Measurements from ENCODE around the gene GLYATL1. TPM values are rescaled to one million over a fixed set of nuclear protein-coding genes. Genes with fewer than 3 reads are reported as not detected.

Gene GLYATL1
- total RNA-seq = not detected
- polyA plus RNA-seq = under 1 TPM in 1 of 2 donors, not detected in 1; 0.06 TPM
- long read RNA-seq, donor 1 = 0 reads
- long read RNA-seq, donor 2 = 0 reads
- long read RNA-seq, donor 3 = 0 reads

DNA sequence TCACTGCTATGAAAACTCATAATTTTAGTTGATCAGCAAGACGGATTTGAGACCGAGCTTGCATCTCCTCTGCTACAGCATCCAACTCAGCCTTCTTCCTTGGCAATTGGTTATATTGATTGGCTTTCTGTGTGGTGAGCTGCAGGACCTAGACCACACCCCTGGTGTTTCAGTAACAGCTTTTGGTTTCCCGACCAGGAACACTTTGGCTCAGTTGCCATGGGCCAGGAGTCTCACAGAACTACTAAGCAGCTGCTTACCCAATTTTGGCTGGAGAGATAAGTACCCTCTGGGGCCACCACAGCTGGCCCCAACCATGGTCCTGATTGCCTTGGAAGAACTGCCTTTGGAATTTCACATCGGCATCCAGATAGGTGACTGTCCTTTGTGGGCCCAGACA is at the start of gene GLYATL1:
GLYATL1 (plus strand) TSS at position 212 of the 400 bp plus-strand sequence. CDS start 7,600 bp downstream, outside the sequence.
- no peak for DNase-seq
- no peak for TF ChIP-seq CTCF (IDR thresholded peaks at IDR 0.05)
- intact Hi-C loops (cut with DNase I) = no loop called here

GRCh38 chr11:58893899-58894298 is 45.4 kb upstream of the GLYATL1 start:
- DNase-seq (no peak), ATAC-seq (no peak)
- Histone ChIP-seq H3K27ac (no peak overlapping the region), H3K4me3 (no peak overlapping the region), H3K9me3 (no peaks in the 10 kb centered on the region), H3K27me3 (peaks cover 0 to 4% (median 0%) of the 10 kb centered on the region in 7 donors), H3K4me1 (no peaks in the 10 kb centered on the region), H3K36me3 (no peaks in the 10 kb centered on the region)
- TF ChIP-seq CTCF (IDR thresholded peaks at IDR 0.05) = no peak
- intact Hi-C loops (cut with DNase I) = no loop called here
- whole genome bisulfite sequencing, 2 donors = 71 to 74% methylated on average over 2 of the region's 2 CpGs

More for the DNA sequence above, at the start of gene GLYATL1:
- Histone ChIP-seq H3K4me3 (no peak within 1 kb of the TSS), H3K9me3 (no peaks in the 10 kb centered on the region), H3K27me3 (peaks cover 0 to 4% (median 0%) of the 10 kb centered on the region in 7 donors), H3K4me1 (no peaks in the 10 kb centered on the region), H3K36me3 (no peaks in the 10 kb centered on the region), H3K27ac (no peak within 1 kb of the TSS)
- ATAC-seq = no peak
- WGBS, 2 donors = 79 to 82% methylated on average over 4 of the region's 4 CpGs

- 35 to 43% methylated on average over 1 of the region's 1 CpG for WGBS, 2 donors
- peaks cover 0 to 40% (median 25%) of the 10 kb centered on the region in 7 donors for H3K27me3 ChIP-seq
- H3K4me3 ChIP-seq = no peak overlapping the region
- H3K9me3 ChIP-seq = no peaks in the 10 kb centered on the region
- intact Hi-C loops (cut with DNase I) = no loop called here
- peak in 4 of 8 donors; percentile 30 to 42 (median 32) for ATAC-seq
- no peak overlapping the region for H3K27ac ChIP-seq
- H3K4me1 ChIP-seq = no peaks in the 10 kb centered on the region
- H3K36me3 ChIP-seq = no peaks in the 10 kb centered on the region
- DNase-seq = no peak
- no peak for TF ChIP-seq CTCF (IDR thresholded peaks at IDR 0.05)
These were observed 41.2 kb upstream of the GLYATL1 start for GRCh38 chr11:58898106-58898505.

DNA sequence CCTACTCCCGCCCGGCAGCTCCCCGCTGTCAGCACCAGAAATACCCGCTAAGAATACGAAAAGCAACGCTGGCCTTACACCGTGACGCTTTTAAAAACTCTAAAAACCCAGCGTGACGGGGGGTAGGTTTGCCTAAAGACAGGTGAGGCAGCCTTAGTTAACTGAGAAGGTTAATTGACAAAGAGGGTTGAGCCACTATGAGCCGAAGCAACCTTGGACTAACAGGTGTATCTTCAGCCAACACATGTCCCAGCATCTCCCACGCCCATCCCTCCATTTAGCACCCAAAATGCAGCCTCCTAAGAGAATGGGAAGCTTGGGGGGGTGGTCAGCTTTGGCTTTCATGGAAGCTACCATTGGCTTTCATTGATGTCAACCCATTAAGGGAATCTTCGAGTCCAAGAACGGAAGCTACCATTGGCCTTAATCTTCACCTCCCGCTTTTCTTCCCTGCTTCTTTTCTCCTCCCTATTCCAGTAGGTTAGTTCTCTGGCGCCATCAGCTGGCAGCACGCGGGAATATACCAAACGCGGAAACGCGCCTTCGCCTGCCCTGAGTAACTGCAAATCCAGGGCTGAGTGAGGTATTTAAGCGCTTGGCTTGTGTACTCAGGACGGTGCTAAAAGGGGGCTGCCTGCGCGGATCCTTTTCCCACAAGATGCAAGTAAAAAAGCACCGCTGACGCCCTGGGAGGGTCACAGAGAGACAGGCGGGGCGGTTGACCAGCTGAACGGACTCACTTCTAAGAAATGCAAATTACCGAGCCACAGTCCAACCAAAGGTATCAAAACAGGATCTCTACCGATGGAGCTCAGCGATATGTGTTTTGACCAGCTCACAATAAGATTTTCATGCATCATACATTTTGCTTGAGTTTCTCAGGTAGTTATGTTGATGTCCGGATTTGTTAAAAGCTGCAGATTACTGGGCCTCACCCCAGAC is 38.5 kb upstream of the GLYATL1 start:
- Histone ChIP-seq H3K36me3 (no peaks in the 10 kb centered on the region), H3K4me1 (peaks cover 0 to 9% (median 0%) of the 10 kb centered on the region in 9 donors), H3K4me3 (no peak overlapping the region), H3K27ac (no peak overlapping the region), H3K9me3 (no peaks in the 10 kb centered on the region), H3K27me3 (peaks cover 0 to 67% (median 50%) of the 10 kb centered on the region in 7 donors)
- peak in 8 of 9 donors; percentile 19 to 58 (median 50) for TF ChIP-seq CTCF (IDR thresholded peaks at IDR 0.05)
- WGBS, 2 donors = 21 to 28% methylated on average over 36 of the region's 36 CpGs
- ATAC-seq (peak in 5 of 8 donors; percentile 28 to 74 (median 55)), DNase-seq (peak; percentile 57 to 64)
- intact Hi-C loops (cut with DNase I) = loop anchor here in 3 of 10 donors (10.0 kb wide), 1 partner anchor 246 kb away; no protein-coding TSS in a partner anchor
